NAMALWA (cell line): ENCODE results near the gene ZNF674.

Experiments used
- DNase-seq: peaks from one replicate; pipeline ENCODE4 v3.0.0-alpha.2; 2015; ENCODE audit warnings: low spot score

ZNF674 gene

GRCh38 chrX:46545111-46546005, at the start of gene ZNF674:
Gene ZNF674 (minus strand): TSS chrX:46545421. CDS start chrX:46542087, 3,334 bp downstream.
- DNase-seq, result peak; percentile 94

GRCh38 chrX:46589977-46590723, 44.9 kb upstream of the ZNF674 start:
- no peak for DNase-seq

GRCh38 chrX:46588263-46588662, 43.0 kb upstream of the ZNF674 start:
- no peak for DNase-seq

GRCh38 chrX:46587753-46588171, 42.5 kb upstream of the ZNF674 start:
- no peak for DNase-seq

GRCh38 chrX:46587158-46587557, 41.9 kb upstream of the ZNF674 start:
- no peak for DNase-seq

GRCh38 chrX:46584736-46585135, 39.5 kb upstream of the ZNF674 start:
- DNase-seq, result no peak

GRCh38 chrX:46582966-46583365, 37.7 kb upstream of the ZNF674 start:
- DNase-seq, result no peak

GRCh38 chrX:46582325-46582724, 37.1 kb upstream of the ZNF674 start:
- DNase-seq, result no peak

- no peak for DNase-seq
Observed at GRCh38 chrX:46580613-46581012, 35.4 kb upstream of the ZNF674 start.

GRCh38 chrX:46579250-46579649, 34.0 kb upstream of the ZNF674 start:
- DNase-seq, result no peak

GRCh38 chrX:46577221-46578005, 32.2 kb upstream of the ZNF674 start:
- no peak for DNase-seq

- DNase-seq, result no peak
Observed at GRCh38 chrX:46576458-46576857, 31.2 kb upstream of the ZNF674 start.

- DNase-seq, result peak; percentile 47
Observed at GRCh38 chrX:46575991-46576392, 30.8 kb upstream of the ZNF674 start.

- peak; percentile 14 for DNase-seq
Observed at GRCh38 chrX:46575586-46575985, 30.4 kb upstream of the ZNF674 start.

GRCh38 chrX:46574774-46575381, 29.7 kb upstream of the ZNF674 start:
- DNase-seq, result no peak

GRCh38 chrX:46573892-46574773, 28.9 kb upstream of the ZNF674 start:
- DNase-seq, result peak; percentile 80

GRCh38 chrX:46573331-46573891, 28.2 kb upstream of the ZNF674 start, which contains the start of gene CHST7:
Gene CHST7 (plus strand): TSS chrX:46573765. CDS start chrX:46573932, 167 bp downstream.
- peak; percentile 78 for DNase-seq

- DNase-seq, result peak; percentile 71
Observed at GRCh38 chrX:46572340-46572936, 27.2 kb upstream of the ZNF674 start.

GRCh38 chrX:46571423-46572339, 26.5 kb upstream of the ZNF674 start:
- DNase-seq, result no peak
